Stimulated activated CD4-positive, alpha-beta T cell treated with anti-CD3 and anti-CD28 coated beads, Interleukin-15, amount 100 ng/mL, for 1 hour (primary cell): ENCODE data around the gene COL13A1.

Experiments
- DNase-seq, 2 donors: peaks; one replicate each; pipeline ENCODE4 v3.0.0-alpha.2; 2020; ENCODE audit warnings: low read depth in 1 of 2, low spot score in 1 of 2

Gene COL13A1

GRCh38 chr10:69789164-69789576 lies 12.5 kb upstream of the COL13A1 start:
- DNase-seq, result no peak

GRCh38 chr10:69791812-69792211 lies 9.9 kb upstream of the COL13A1 start:
- DNase-seq, result no peak

GRCh38 chr10:69792341-69792740 lies 9.4 kb upstream of the COL13A1 start:
- no peak for DNase-seq

GRCh38 chr10:69794673-69795072 lies 7.0 kb upstream of the COL13A1 start:
- no peak for DNase-seq

GRCh38 chr10:69795242-69795934 lies 6.3 kb upstream of the COL13A1 start:
- no peak for DNase-seq

GRCh38 chr10:69797959-69798358 lies 3.7 kb upstream of the COL13A1 start:
- DNase-seq, result no peak

GRCh38 chr10:69800109-69800508 lies 1.6 kb upstream of the COL13A1 start:
- no peak for DNase-seq

- no peak for DNase-seq
Measured at GRCh38 chr10:69800665-69801064, 1.0 kb upstream of the COL13A1 start.

GRCh38 chr10:69801094-69801433 lies 642 bp upstream of the COL13A1 start:
- DNase-seq, result peak in 1 of 2 donors; percentile 14

GRCh38 chr10:69802424-69803161 lies 887 bp downstream of the COL13A1 start:
- no peak for DNase-seq

GRCh38 chr10:69803809-69804208 lies 2.1 kb downstream of the COL13A1 start:
- DNase-seq, result no peak

- no peak for DNase-seq
Measured at GRCh38 chr10:69804775-69805174, 3.1 kb downstream of the COL13A1 start.

GRCh38 chr10:69807122-69807521 lies 5.4 kb downstream of the COL13A1 start:
- no peak for DNase-seq

- no peak for DNase-seq
Measured at GRCh38 chr10:69807696-69808095, 6.0 kb downstream of the COL13A1 start.

GRCh38 chr10:69809318-69809717 lies 7.6 kb downstream of the COL13A1 start:
- no peak for DNase-seq

- no peak for DNase-seq
Measured at GRCh38 chr10:69810097-69810496, 8.4 kb downstream of the COL13A1 start.

- no peak for DNase-seq
Measured at GRCh38 chr10:69810675-69811397, 9.1 kb downstream of the COL13A1 start.

- DNase-seq, result no peak
Measured at GRCh38 chr10:69813632-69814031, 11.9 kb downstream of the COL13A1 start.

GRCh38 chr10:69814251-69814650 lies 12.5 kb downstream of the COL13A1 start:
- DNase-seq, result no peak

- no peak for DNase-seq
Measured at GRCh38 chr10:69815104-69815503, 13.4 kb downstream of the COL13A1 start.

- DNase-seq, result no peak
Measured at GRCh38 chr10:69816521-69816920, 14.8 kb downstream of the COL13A1 start.

- DNase-seq, result no peak
Measured at GRCh38 chr10:69817078-69817581, 15.4 kb downstream of the COL13A1 start.
